Measurements from ENCODE around the gene ZNF491. TPM values are rescaled to one million over a fixed set of nuclear protein-coding genes. Genes with fewer than 3 reads are reported as not detected.

The ZNF491 gene
- total RNA-seq, 1 experiment from 2014 or later: not detected

Other genes starting within 250 kb of the ZNF491 start
- gene ELOF1, start 239.3 kb upstream of the ZNF491 start, total RNA-seq (2014; rRNA removed; shearing (Covaris generic)): 31.6 and 35.3 TPM in 2 replicates
- gene ACP5, start 220.9 kb upstream of the ZNF491 start, total RNA-seq (2014; rRNA removed; shearing (Covaris generic)): not detected in 2 replicates
- gene ZNF627, start 201.0 kb upstream of the ZNF491 start, total RNA-seq (2014; rRNA removed; shearing (Covaris generic)): 9.6 and 10.9 TPM in 2 replicates
- 0.10 TPM in 1 of 2 replicates, not detected in the other for gene ZNF823, start 59.6 kb upstream of the ZNF491 start, total RNA-seq (2014; rRNA removed; shearing (Covaris generic))
- gene ZNF441, start 31.5 kb upstream of the ZNF491 start, total RNA-seq (2014; rRNA removed; shearing (Covaris generic)): not detected in 2 replicates
- 0.20 and 0.45 TPM in 2 replicates for gene ZNF440, start 15.8 kb downstream of the ZNF491 start, total RNA-seq (2014; rRNA removed; shearing (Covaris generic))
- gene ZNF439, start 50.2 kb downstream of the ZNF491 start, total RNA-seq (2014; rRNA removed; shearing (Covaris generic)): not detected in 2 replicates
- gene ZNF69, start 89.3 kb downstream of the ZNF491 start, total RNA-seq (2014; rRNA removed; shearing (Covaris generic)): not detected in 2 replicates
- 0.12 and 0.26 TPM in 2 replicates for gene ZNF700, start 126.6 kb downstream of the ZNF491 start, total RNA-seq (2014; rRNA removed; shearing (Covaris generic))
- gene ZNF763, start 166.5 kb downstream of the ZNF491 start, total RNA-seq (2014; rRNA removed; shearing (Covaris generic)): not detected in 2 replicates
- gene ZNF433, start 237.2 kb downstream of the ZNF491 start, total RNA-seq (2014; rRNA removed; shearing (Covaris generic)): not detected in 2 replicates

All from NCI-H460 (cell line).